ENCODE results near the gene N4BP3.

DNA sequence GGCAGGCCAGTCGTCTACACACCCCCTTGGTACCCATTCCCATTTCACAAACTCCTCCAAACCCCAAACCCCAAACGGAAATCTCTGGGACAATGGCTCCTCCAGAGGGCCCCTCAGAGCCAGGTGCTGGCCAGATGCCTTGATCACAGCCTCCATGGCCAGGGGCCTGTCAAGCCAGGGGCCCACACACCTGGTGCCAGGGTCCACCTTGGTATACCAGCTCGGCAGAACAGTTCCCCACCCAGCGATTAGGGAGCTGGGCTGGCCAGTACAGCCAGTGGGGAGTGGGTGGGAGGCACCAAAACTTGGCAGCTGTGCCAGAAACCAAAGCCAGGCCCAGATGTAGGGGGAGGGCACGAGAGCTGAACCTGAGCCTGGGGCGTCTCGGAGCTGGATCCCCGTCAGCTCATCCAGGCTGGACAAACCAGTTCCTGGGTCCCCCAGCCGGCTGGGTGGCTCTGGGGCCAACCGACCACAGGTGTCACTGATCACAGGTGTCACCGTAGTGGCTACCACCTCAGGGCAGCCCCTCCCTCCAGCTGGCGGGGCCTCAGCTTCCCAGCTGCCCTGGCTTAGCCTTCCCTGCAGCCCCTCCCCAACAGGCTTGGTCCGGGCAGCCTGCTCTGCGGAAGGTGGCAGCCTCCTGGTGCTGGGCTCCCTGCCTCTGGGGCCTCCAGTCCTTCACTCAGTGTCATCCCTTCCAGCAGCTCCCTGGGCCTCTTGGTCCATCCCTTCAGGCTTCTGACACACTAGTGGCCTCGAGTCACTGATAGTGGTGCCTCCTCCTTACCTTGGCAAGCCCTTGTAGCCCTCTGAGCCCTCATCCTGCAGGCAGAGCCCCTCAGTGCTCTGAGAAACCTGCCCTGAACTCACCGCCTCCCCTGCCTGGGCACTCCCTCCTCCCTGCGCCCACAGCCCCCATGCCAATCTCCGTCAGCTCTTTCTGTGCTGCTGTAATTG lies 10.9 kb downstream of the N4BP3 start:
- TF ChIP-seq POLR2AphosphoS5 (IDR thresholded peaks at IDR 0.05; ENCODE audit: low read depth, low read length): no peak
- no peak for TF ChIP-seq TAF1 (IDR thresholded peaks at IDR 0.05; ENCODE audit: borderline replicate concordance, low read depth, low read length)
- TF ChIP-seq POLR2A (IDR thresholded peaks at IDR 0.05; ENCODE audit: low read depth, low read length): no peak
